H1 (cell line): ENCODE results near the gene PDE4B.

Experiments used
- CBX5 ChIP-seq: fragments of 300-800, 300-1000 bp; sonication (generic); IDR thresholded peaks from 2 replicates; pipeline ENCODE4 v1.7.1; 2016; ENCODE audit warnings: antibody characterized with exemption, low read length, low read depth
- CHD2 ChIP-seq: IDR thresholded peaks from 2 replicates; pipeline ENCODE4 v1.6.1; 2012; ENCODE audit warnings: low read length, improper control_type of control experiment
- CTBP2 ChIP-seq: IDR thresholded peaks from 2 replicates; pipeline ENCODE4 v1.7.0; 2011; ENCODE audit warnings: borderline replicate concordance, mild to moderate bottlenecking, moderate library complexity, mixed read lengths, low read length; ENCODE audit not compliant: insufficient read depth, insufficient read length
- EP300 ChIP-seq, 2 experiments: IDR thresholded peaks; 1 replicate in 1 of 2; 2 replicates in 1 of 2; pipeline ENCODE4 v1.6.1; 2011 to 2012; ENCODE audit warnings: low read depth in 2 of 2, low read length in 2 of 2, mild to moderate bottlenecking in 2 of 2, borderline replicate concordance in 1 of 2, inconsistent platforms in 1 of 2, moderate library complexity in 1 of 2
- EZH2 ChIP-seq: fragments of 200-600 bp; sonication (generic); IDR thresholded peaks from 2 replicates; pipeline ENCODE4 v1.7.1; 2012; ENCODE audit warnings: low read depth, mild to moderate bottlenecking, moderate library complexity, low read length, inconsistent platforms; ENCODE audit not compliant: severe bottlenecking
- MAX ChIP-seq: IDR thresholded peaks from 2 replicates; pipeline ENCODE4 v1.6.1; 2012; ENCODE audit warnings: inconsistent platforms
- NANOG ChIP-seq: IDR thresholded peaks from 2 replicates; pipeline ENCODE4 v1.6.1; 2011; ENCODE audit warnings: low read length, low read depth, mild to moderate bottlenecking, inconsistent platforms; ENCODE audit not compliant: insufficient read depth, poor library complexity, severe bottlenecking
- POLR2A ChIP-seq, 2 experiments: IDR thresholded peaks; 1 replicate in 1 of 2; 2 replicates in 1 of 2; pipeline ENCODE4 v1.6.1; 2011; ENCODE audit warnings: low read depth in 2 of 2, low read length in 2 of 2, mild to moderate bottlenecking in 2 of 2; ENCODE audit errors: control extremely low read depth in 1 of 2
- POLR2AphosphoS5 ChIP-seq: IDR thresholded peaks from 2 replicates; pipeline ENCODE4 v1.6.1; 2011; ENCODE audit warnings: low read depth, low read length
- SIRT6 ChIP-seq: IDR thresholded peaks from one replicate; pipeline ENCODE4 v1.7.1; 2012; ENCODE audit warnings: low read length, inconsistent platforms
- TBP ChIP-seq: IDR thresholded peaks from 2 replicates; pipeline ENCODE4 v1.6.1; 2011; ENCODE audit warnings: low read depth, low read length, improper control_type of control experiment
- TCF12 ChIP-seq: IDR thresholded peaks from 2 replicates; pipeline ENCODE4 v1.6.1; 2011; ENCODE audit warnings: low read depth, mild to moderate bottlenecking, low read length
- ZNF274 ChIP-seq: IDR thresholded peaks from 2 replicates; pipeline ENCODE4 v1.7.0; 2012; ENCODE audit warnings: low read length, borderline replicate concordance; ENCODE audit errors: extremely low read depth
- TF ChIP-seq, protein P1 (sequence below), 3 experiments: IDR thresholded peaks; 1 replicate in 2 of 3; 2 replicates in 1 of 3; pipeline versions ENCODE4 v1.5.1 to v1.6.1; 2011; ENCODE audit warnings: low read length in 3 of 3, mild to moderate bottlenecking in 3 of 3, inconsistent platforms in 2 of 3, low read depth in 1 of 3, moderate library complexity in 1 of 3; ENCODE audit not compliant: insufficient read depth in 1 of 3; ENCODE audit errors: control extremely low read depth in 1 of 3

- no peak for TF ChIP-seq ZNF274
- TF ChIP-seq TCF12, result no peak
- no peak for TF ChIP-seq NANOG
- TF ChIP-seq TBP, result no peak
- no peak for TF ChIP-seq CBX5
- no peak for TF ChIP-seq POLR2AphosphoS5
- no peak for TF ChIP-seq POLR2A (IDR thresholded peaks at IDR 0.05; ENCODE audit: control extremely low read depth in 1 of 2, low read depth in 2 of 2, low read length in 2 of 2)
- TF ChIP-seq, protein P1, sequence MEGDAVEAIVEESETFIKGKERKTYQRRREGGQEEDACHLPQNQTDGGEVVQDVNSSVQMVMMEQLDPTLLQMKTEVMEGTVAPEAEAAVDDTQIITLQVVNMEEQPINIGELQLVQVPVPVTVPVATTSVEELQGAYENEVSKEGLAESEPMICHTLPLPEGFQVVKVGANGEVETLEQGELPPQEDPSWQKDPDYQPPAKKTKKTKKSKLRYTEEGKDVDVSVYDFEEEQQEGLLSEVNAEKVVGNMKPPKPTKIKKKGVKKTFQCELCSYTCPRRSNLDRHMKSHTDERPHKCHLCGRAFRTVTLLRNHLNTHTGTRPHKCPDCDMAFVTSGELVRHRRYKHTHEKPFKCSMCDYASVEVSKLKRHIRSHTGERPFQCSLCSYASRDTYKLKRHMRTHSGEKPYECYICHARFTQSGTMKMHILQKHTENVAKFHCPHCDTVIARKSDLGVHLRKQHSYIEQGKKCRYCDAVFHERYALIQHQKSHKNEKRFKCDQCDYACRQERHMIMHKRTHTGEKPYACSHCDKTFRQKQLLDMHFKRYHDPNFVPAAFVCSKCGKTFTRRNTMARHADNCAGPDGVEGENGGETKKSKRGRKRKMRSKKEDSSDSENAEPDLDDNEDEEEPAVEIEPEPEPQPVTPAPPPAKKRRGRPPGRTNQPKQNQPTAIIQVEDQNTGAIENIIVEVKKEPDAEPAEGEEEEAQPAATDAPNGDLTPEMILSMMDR (IDR thresholded peaks at IDR 0.05; ENCODE audit: control extremely low read depth in 1 of 3, insufficient read depth in 1 of 3, low read depth in 1 of 3, low read length in 3 of 3), result no peak
- TF ChIP-seq EP300 (IDR thresholded peaks at IDR 0.05; ENCODE audit: borderline replicate concordance in 1 of 2, low read depth in 2 of 2, low read length in 2 of 2), result no peak
- TF ChIP-seq CTBP2, result no peak
- no peak for TF ChIP-seq MAX
- TF ChIP-seq CHD2, result no peak
- TF ChIP-seq EZH2, result no peak
- no peak for TF ChIP-seq SIRT6
These were observed 96.7 kb downstream of the PDE4B start for GRCh38 chr1:65889441-65889840.
